Retina (tissue), 1 donor: ENCODE measurements around the gene FKBP1A.
A peak's percentile ranks its signal among the peaks of the same experiment; 100 is the strongest.

Source experiments
- DNase-seq: peaks from one replicate; pipeline ENCODE4 v3.0.0-alpha.2; 2016

Gene FKBP1A

GRCh38 chr20:1331101-1331500 is 61.8 kb downstream of the FKBP1A start:
- no peak for DNase-seq

GRCh38 chr20:1330075-1330830 is 62.6 kb downstream of the FKBP1A start:
- no peak for DNase-seq

GRCh38 chr20:1328680-1329330 is 64.0 kb downstream of the FKBP1A start, which contains the start of gene SDCBP2:
Gene SDCBP2 (minus strand): TSS chr20:1329139. CDS start chr20:1320416, 8,723 bp downstream.
- no peak for DNase-seq

- no peak for DNase-seq
These were observed 64.8 kb downstream of the FKBP1A start for GRCh38 chr20:1327827-1328679.

- no peak for DNase-seq
These were observed 65.6 kb downstream of the FKBP1A start for GRCh38 chr20:1327241-1327653.

- DNase-seq: no peak
These were observed 66.6 kb downstream of the FKBP1A start for GRCh38 chr20:1326031-1326930.

GRCh38 chr20:1325173-1326030 is 67.5 kb downstream of the FKBP1A start:
- peak; percentile 95 for DNase-seq

GRCh38 chr20:1324598-1325172 is 68.2 kb downstream of the FKBP1A start:
- DNase-seq: no peak

- no peak for DNase-seq
These were observed 68.8 kb downstream of the FKBP1A start for GRCh38 chr20:1323830-1324597.

GRCh38 chr20:1323256-1323655 is 69.6 kb downstream of the FKBP1A start:
- DNase-seq: no peak

- no peak for DNase-seq
These were observed 70.2 kb downstream of the FKBP1A start for GRCh38 chr20:1322511-1323245.

GRCh38 chr20:1321654-1321939 is 71.3 kb downstream of the FKBP1A start:
- DNase-seq: no peak

GRCh38 chr20:1320902-1321653 is 71.8 kb downstream of the FKBP1A start:
- no peak for DNase-seq

GRCh38 chr20:1320016-1320415 is 72.8 kb downstream of the FKBP1A start:
- DNase-seq: no peak

GRCh38 chr20:1319462-1319861 is 73.4 kb downstream of the FKBP1A start:
- DNase-seq: no peak

GRCh38 chr20:1319051-1319450 is 73.8 kb downstream of the FKBP1A start:
- no peak for DNase-seq
